Activated naive CD4-positive, alpha-beta T cell treated with anti-CD3 and anti-CD28 coated beads, Interleukin-2, amount 50 U/mL, for 24 hours (primary cell): ENCODE measurements around the gene GTF2A1.

Experiments
- H3K27ac Mint-ChIP-seq: one replicate; pipeline ENCODE4 v1.8.0; 2021; ENCODE audit warnings: mild to moderate bottlenecking, mixed read lengths
- H3K27me3 Mint-ChIP-seq: one replicate; pipeline ENCODE4 v1.8.0; 2021; ENCODE audit warnings: mixed read lengths
- H3K36me3 Mint-ChIP-seq: one replicate; pipeline ENCODE4 v1.8.0; 2021; ENCODE audit warnings: mixed read lengths
- H3K4me1 Mint-ChIP-seq: one replicate; pipeline ENCODE4 v1.8.0; 2021; ENCODE audit warnings: mixed read lengths
- H3K4me3 Mint-ChIP-seq: one replicate; pipeline ENCODE4 v1.8.0; 2021; ENCODE audit warnings: mild to moderate bottlenecking, mixed read lengths
- H3K9me3 Mint-ChIP-seq: one replicate; pipeline ENCODE4 v1.8.0; 2021; ENCODE audit warnings: mixed read lengths

Gene GTF2A1

DNA sequence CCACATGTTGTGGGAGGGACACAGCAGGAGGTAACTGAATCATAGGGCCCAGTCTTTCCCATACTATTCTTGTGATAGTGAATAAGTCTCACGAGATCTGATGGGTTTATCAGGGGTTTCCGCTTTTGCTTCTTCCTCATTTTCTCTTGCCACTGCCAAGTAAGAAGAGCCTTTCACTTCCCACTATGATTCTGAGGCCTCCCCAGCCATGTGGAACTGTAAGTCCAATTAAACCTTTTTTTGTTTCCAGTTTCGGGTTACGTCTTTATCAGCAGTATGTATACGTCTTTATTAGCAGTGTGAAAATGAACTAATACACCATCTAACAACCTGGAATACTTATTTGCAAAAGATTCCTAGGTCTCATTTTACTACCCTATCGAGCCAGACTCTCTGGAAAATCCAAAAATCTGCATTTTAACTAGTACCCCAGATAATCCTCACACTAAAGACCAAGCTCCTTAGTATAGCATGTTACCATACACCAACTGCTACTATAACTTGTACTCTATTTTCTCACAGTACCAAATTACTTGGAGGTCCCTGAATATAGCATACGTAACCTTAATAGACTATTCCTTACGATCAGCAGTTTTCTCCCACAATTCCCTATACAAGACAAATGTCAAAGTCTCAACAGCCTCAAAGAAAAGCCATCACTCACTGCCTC lies 11.5 kb downstream of the GTF2A1 start:
- peak overlapping the region; percentile 19 for H3K27ac Mint-ChIP-seq
- peaks cover 61% of the 10 kb centered on the region for H3K4me1 Mint-ChIP-seq
- H3K9me3 Mint-ChIP-seq: no peaks in the 10 kb centered on the region
- H3K36me3 Mint-ChIP-seq: peaks cover 8% of the 10 kb centered on the region
- H3K4me3 Mint-ChIP-seq: no peak overlapping the region
- no peaks in the 10 kb centered on the region for H3K27me3 Mint-ChIP-seq

DNA sequence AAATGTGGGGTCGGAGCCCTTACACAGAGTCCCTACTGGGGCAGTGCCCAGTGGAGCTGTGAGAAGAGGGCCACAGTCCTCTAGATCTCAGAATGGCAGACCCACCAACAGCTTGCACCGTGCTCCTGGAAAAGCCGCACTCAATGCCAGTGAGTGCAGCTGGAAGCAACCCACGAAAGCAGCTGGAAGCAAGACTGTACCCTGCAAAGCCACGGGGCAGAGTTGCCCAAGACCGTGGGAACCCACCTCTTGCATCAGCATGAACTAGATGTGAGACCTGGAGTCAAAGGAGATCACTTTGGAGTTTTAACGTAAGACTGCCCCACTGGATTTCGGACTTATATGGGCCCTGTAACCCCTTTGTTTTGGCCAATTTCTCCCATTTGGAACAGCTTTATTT lies 12.3 kb downstream of the GTF2A1 start:
- Mint-ChIP-seq H3K36me3 (peaks cover 8% of the 10 kb centered on the region), H3K27me3 (no peaks in the 10 kb centered on the region), H3K4me1 (peaks cover 65% of the 10 kb centered on the region), H3K27ac (no peak overlapping the region), H3K9me3 (no peaks in the 10 kb centered on the region), H3K4me3 (no peak overlapping the region)

DNA sequence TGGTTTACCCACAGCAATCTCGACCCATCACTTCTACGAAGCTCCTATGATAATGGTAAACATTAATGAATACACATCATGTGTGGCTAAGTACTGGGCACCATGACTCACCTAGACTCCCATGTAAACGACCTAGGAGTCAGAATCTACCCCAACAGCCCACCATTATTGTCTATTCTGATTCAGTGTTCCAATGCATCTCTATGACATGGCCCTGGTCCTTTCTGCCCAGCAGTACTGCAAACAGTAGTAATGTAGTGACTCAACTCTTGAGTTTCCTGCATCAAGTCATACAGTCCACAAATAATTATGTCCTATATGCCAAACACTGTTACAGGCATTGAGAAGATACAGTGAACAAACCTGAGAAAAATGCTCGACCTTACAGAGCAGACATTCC lies 14.6 kb downstream of the GTF2A1 start:
- H3K4me3 Mint-ChIP-seq: no peak overlapping the region
- no peaks in the 10 kb centered on the region for H3K9me3 Mint-ChIP-seq
- no peak overlapping the region for H3K27ac Mint-ChIP-seq
- no peaks in the 10 kb centered on the region for H3K27me3 Mint-ChIP-seq
- peaks cover 53% of the 10 kb centered on the region for H3K4me1 Mint-ChIP-seq
- peaks cover 12% of the 10 kb centered on the region for H3K36me3 Mint-ChIP-seq

DNA sequence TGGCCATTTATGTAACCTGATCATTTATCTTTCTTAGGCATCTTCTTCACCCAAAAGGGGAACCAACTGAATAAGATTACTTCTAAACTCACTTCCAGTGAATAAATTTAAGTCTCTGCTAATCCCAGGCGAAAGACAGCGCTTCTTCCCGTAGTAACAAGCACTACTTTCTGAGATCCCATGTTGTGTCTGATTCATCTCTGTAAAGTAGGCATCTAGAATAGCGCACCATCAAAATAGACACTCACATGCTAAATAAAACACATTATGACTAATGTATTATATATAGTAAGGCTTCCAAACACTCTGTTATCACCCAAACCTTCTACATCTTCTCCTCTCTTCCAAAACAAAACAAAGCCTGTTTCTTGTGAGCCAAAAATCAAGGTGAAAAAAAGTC lies 15.1 kb downstream of the GTF2A1 start:
- no peak overlapping the region for H3K4me3 Mint-ChIP-seq
- no peaks in the 10 kb centered on the region for H3K9me3 Mint-ChIP-seq
- peak overlapping the region; percentile 8 for H3K27ac Mint-ChIP-seq
- peaks cover 53% of the 10 kb centered on the region for H3K4me1 Mint-ChIP-seq
- H3K27me3 Mint-ChIP-seq: no peaks in the 10 kb centered on the region
- H3K36me3 Mint-ChIP-seq: peaks cover 13% of the 10 kb centered on the region

DNA sequence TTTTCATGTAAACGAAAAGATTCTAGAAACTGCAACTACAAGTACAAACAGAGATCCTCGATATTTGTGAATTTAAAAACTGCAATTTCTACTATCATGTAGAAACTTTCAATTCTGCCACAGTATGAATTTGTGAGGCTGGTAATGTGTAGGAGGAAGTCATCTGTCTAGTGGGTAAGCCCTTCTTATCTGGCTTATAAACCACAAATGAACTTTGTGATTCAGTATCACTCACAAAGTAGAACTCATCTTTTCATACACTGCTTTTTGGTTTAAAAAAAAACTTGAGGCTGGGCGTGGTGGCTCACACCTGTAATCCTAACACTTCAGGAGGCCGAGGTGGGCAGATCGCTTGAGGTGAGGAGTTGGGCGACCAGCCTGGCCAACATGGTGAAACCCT lies 20.7 kb downstream of the GTF2A1 start:
- Mint-ChIP-seq H3K9me3 (no peaks in the 10 kb centered on the region), H3K4me3 (peak overlapping the region; percentile 39), H3K4me1 (peaks cover 37% of the 10 kb centered on the region), H3K27ac (peak overlapping the region; percentile 55), H3K36me3 (peaks cover 17% of the 10 kb centered on the region), H3K27me3 (no peaks in the 10 kb centered on the region)

DNA sequence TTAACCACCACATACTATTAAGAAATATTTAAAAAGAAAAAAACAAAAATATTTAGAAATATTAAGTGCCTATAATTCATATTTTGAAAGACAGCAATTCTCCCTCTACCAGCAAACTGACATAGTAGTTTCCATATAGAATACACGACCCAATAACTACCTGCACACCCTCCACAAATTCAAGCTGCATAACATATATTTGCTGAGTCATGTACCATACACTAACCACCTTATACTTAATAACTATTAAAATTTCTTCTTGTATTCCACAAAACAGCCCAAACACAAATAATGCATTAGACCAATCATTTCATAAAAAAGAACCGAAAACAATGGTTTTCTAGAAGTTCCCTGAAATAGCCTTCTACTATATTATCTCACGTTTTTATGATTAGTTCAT lies 21.7 kb downstream of the GTF2A1 start:
- H3K36me3 Mint-ChIP-seq: peaks cover 21% of the 10 kb centered on the region
- H3K4me3 Mint-ChIP-seq: no peak overlapping the region
- H3K27me3 Mint-ChIP-seq: no peaks in the 10 kb centered on the region
- H3K27ac Mint-ChIP-seq: no peak overlapping the region
- H3K9me3 Mint-ChIP-seq: no peaks in the 10 kb centered on the region
- peaks cover 36% of the 10 kb centered on the region for H3K4me1 Mint-ChIP-seq

DNA sequence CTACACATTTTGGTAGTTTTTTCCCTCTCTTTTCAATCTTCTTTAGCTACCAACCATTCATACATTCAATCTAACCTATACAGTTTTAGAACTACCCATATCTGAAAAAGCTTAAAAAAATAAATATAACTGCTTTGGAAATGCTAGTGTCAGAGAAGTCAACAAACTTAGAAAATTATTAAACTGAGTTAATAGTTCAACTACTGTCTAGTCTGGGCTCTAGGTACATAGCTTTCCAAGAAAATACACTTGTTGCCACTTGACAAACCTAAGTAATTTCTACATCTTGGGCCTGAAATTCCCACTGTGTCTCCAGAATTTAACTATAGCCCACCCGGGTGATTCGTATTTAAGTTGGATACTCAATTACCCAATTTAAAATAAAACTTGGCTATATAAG lies 22.1 kb downstream of the GTF2A1 start:
- H3K36me3 Mint-ChIP-seq: peaks cover 22% of the 10 kb centered on the region
- H3K4me3 Mint-ChIP-seq: no peak overlapping the region
- no peaks in the 10 kb centered on the region for H3K27me3 Mint-ChIP-seq
- peaks cover 37% of the 10 kb centered on the region for H3K4me1 Mint-ChIP-seq
- H3K27ac Mint-ChIP-seq: no peak overlapping the region
- H3K9me3 Mint-ChIP-seq: no peaks in the 10 kb centered on the region

DNA sequence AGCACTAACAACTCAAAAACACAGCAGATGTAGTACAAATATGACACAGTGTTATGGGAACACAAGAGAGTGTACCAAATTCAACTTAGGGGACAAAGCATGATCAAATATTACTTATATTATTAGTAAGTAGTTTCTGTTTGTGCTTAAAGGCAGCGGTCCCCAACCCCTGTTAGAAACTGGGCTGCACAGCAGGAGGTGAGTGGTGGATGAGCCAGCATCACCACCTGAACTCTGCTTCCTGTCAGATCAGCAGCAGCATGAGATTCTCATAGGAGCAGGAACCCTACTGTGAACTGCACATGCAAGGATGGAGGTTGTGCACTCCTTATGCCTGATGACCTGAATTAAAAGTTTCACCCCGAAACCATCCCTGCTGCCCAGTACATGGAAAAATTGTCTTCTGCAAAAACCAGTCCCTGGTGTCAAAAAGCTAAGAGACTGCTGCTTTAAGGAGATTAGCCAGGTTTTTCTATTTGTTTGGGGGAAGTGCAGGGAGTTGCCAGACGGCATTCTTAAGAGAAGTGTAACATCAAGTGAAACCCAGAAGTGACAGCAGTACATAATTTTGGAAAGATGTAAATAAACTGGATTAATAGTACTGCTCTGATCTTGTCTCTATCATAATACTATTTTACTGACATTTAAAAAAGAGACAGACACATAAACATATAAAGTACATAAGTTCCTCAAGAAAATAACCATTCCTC lies 26.7 kb downstream of the GTF2A1 start:
- Mint-ChIP-seq H3K27me3 (no peaks in the 10 kb centered on the region), H3K4me1 (peaks cover 44% of the 10 kb centered on the region), H3K36me3 (peaks cover 17% of the 10 kb centered on the region), H3K9me3 (no peaks in the 10 kb centered on the region), H3K27ac (peak overlapping the region; percentile 4), H3K4me3 (no peak overlapping the region)

DNA sequence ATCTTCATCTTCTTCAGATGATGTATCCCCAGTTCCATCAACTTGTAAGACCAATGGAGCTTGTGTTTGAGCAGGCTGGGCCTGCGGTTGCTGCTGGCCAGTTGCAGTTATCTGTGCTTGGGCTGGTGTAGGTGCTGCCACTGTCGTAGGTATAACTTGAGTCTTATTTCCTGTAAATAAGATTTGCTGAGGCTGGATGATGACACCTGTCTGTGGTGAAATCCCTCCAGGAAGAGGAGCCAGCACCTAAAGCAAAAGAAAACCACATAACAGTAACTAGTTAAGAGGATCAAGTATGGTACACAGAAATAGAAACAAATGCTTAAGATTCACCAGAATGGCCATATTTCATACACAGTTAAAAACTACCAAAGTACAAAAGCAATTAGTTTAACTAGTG lies 28.2 kb downstream of the GTF2A1 start:
- H3K4me1 Mint-ChIP-seq: peaks cover 48% of the 10 kb centered on the region
- H3K36me3 Mint-ChIP-seq: peaks cover 19% of the 10 kb centered on the region

DNA sequence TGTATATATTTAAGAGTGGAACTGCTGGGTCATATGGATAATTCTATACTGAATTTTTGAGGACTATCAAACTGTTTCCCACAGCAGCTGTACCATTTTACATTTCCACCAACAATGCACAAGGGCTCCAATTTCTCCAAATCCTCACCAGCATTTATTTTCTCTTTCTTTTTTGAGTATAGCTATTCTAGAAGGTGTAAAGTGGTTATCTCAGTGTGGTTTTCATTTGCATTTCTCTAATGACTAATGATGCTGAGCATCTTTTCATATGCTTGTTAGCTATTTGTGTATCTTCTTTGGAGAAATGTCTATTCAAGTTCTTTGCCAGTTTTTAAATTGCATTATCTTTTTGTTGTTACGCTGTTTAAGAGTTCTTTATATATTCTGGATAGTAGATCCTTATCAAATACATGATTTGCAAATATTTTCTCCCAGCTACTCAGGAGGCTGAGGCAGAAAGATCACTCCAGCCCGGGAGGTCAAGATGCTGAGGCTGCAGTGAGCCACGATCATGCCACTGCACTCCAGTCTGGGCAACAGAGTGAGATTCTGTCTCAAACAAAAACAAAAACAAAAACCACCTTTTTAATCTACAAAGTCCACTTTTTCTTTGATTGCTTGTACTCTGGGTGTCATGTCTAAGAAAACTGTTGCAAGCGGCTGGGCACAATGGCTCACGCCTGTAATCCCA lies 32.8 kb downstream of the GTF2A1 start:
- Mint-ChIP-seq H3K9me3 (no peaks in the 10 kb centered on the region), H3K27ac (no peak overlapping the region), H3K4me3 (no peak overlapping the region), H3K36me3 (peaks cover 12% of the 10 kb centered on the region), H3K27me3 (no peaks in the 10 kb centered on the region), H3K4me1 (peaks cover 46% of the 10 kb centered on the region)

More for the DNA sequence above, 28.2 kb downstream of the GTF2A1 start:
- H3K9me3 Mint-ChIP-seq: no peaks in the 10 kb centered on the region
- H3K4me3 Mint-ChIP-seq: peak overlapping the region; percentile 67
- peak overlapping the region; percentile 69 for H3K27ac Mint-ChIP-seq
- no peaks in the 10 kb centered on the region for H3K27me3 Mint-ChIP-seq

DNA sequence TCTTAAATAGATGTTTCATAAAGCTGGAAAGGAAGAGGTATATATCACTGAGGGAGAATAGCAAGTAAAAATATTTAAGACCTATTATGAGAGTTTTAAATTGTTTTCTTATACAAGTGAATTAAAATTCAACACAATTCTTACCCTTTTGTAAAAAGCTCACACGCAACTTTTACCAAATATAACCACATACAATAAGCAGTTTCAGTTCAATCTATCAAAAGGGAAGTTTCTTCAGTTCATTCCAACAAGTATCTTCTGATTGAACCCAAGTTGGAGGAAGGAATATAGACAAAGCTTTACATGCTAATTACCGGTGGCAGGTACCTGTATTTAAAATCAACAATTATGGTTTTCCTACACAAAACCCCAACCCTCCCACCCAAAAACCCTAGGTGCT lies 41.1 kb downstream of the GTF2A1 start:
- Mint-ChIP-seq H3K4me3 (no peak overlapping the region), H3K9me3 (no peaks in the 10 kb centered on the region), H3K4me1 (peaks cover 39% of the 10 kb centered on the region), H3K27ac (no peak overlapping the region), H3K36me3 (peaks cover 13% of the 10 kb centered on the region), H3K27me3 (no peaks in the 10 kb centered on the region)

DNA sequence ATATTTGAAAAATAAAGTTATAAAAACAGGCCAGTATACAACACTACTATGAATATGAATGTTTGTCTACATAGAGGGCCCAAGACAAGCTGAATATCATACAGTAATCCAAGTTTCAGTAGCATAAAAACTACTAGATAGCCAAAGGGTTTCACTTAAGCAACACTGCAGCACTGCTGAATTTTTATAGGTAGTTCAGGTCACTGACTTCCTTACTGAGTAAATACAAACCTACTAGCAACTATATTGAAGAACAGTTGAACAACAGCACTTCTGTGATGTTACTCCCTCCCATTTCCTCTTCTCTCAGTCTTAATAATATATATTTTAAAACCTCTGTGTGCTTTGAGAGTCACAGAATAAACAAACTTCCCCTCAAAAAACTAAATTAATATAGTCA lies 42.7 kb downstream of the GTF2A1 start:
- Mint-ChIP-seq H3K36me3 (peaks cover 13% of the 10 kb centered on the region), H3K9me3 (no peaks in the 10 kb centered on the region), H3K27ac (no peak overlapping the region), H3K27me3 (no peaks in the 10 kb centered on the region), H3K4me3 (no peak overlapping the region), H3K4me1 (peaks cover 29% of the 10 kb centered on the region)

DNA sequence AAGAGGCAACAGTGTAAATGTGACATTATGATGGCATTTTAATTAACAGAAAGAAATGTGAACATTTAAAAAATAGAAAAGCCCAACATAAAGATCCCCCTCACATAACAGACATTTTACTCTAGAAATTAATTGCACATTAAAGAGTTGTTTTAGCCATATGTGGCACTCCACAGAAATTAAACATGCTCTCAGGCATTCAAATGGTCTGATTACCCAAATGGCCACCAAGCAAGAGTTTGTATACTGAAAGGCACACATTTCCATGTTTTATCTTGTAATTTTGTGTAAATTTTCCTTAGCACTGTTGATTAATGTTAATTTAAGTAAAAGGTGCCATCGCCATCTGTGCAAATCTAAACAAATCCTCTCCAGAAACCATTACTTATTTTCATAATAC lies 43.5 kb downstream of the GTF2A1 start:
- H3K9me3 Mint-ChIP-seq: no peaks in the 10 kb centered on the region
- H3K27me3 Mint-ChIP-seq: no peaks in the 10 kb centered on the region
- no peak overlapping the region for H3K27ac Mint-ChIP-seq
- peaks cover 9% of the 10 kb centered on the region for H3K36me3 Mint-ChIP-seq
- peaks cover 23% of the 10 kb centered on the region for H3K4me1 Mint-ChIP-seq
- no peak overlapping the region for H3K4me3 Mint-ChIP-seq

DNA sequence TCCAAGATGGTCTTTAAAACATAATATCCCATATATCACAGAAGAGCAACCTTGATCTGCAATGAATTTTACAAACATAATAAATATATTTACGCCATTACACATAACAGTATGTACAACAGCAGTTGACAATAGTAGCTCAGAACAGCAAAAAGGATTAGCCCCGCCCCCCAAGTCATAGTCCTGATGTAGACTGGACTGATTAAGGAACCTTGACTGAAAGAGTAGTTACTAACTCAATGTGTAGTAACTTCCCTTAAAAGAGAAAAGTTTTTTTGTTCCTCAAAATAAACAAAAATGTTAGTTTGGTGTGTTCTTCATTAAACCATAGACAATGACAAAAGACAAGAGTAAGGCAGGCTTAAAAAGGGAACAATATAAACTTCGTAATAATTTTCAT lies 44.5 kb downstream of the GTF2A1 start:
- Mint-ChIP-seq H3K9me3 (no peaks in the 10 kb centered on the region), H3K4me3 (no peak overlapping the region), H3K4me1 (peaks cover 22% of the 10 kb centered on the region), H3K27me3 (no peaks in the 10 kb centered on the region), H3K27ac (no peak overlapping the region), H3K36me3 (peaks cover 8% of the 10 kb centered on the region)

DNA sequence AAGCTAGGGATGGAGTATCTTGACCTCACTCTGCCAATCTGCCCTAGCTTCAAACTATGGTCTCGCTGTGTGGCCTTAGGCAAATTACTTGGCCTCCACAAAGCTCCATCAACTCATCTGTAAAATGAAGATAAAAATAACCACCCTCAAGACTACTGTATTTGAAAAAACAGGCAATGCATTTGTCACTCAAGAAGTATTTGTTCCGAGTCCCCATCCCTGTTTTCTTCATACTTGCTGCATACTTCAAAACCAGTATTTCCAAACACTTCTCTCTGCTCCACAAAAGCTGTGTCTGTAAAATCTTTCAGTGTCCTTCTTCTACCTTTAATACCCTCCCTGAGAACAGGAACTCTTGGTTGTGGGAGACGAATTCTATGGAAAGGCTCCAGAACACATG lies 47.9 kb downstream of the GTF2A1 start:
- H3K4me1 Mint-ChIP-seq: peaks cover 41% of the 10 kb centered on the region
- H3K27ac Mint-ChIP-seq: no peak overlapping the region
- H3K27me3 Mint-ChIP-seq: no peaks in the 10 kb centered on the region
- H3K4me3 Mint-ChIP-seq: no peak overlapping the region
- no peaks in the 10 kb centered on the region for H3K9me3 Mint-ChIP-seq
- H3K36me3 Mint-ChIP-seq: peaks cover 3% of the 10 kb centered on the region

DNA sequence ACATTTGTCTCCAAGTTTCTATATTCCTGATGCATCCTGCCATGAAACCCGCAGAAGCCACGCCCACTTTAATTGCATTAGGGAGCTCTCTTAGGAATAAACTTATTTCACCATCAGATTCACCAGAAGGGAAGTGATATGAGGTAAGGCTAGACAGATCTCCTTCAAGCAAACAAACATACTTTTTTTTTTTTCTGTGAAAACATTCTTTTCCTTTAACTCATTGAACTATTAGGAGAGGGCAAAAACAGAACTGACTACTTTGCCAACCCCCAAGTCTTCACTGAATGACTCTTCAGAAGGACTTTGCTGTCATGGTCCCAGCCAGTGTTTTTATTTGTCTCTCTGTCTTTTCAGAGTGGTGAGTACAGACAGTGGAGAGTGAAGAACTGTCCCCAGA lies 48.4 kb downstream of the GTF2A1 start:
- Mint-ChIP-seq H3K4me3 (no peak overlapping the region), H3K4me1 (peaks cover 37% of the 10 kb centered on the region), H3K27ac (no peak overlapping the region), H3K36me3 (peaks cover 3% of the 10 kb centered on the region), H3K27me3 (no peaks in the 10 kb centered on the region), H3K9me3 (no peaks in the 10 kb centered on the region)
